ENCODE data around the gene ADGRF1. TPM values are rescaled to one million over a fixed set of nuclear protein-coding genes. Genes with fewer than 3 reads are reported as not detected.

ADGRF1 gene
- polyA plus RNA-seq, 12 donors, result 0.03 to 0.35 (median 0.19) TPM; not detected in 3

DNA sequence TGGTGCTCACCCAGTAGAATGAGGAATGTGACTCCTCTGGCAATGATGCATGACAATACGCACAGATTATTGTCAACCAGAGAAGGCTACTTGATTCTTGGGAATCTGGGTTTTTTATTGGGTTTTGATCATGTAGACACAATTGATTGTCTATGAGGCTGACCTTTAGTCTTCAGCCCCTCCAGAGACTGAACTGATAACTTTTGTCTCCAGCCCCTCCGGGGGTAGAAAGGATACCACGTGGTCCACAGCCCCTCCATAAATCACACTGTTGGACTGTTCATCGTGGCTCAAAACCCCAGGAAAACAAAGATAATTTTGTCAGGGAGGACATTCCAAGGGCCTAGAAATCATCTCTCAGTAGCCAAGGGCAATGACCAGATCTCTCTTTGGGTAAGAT, 62.9 kb downstream of the ADGRF1 start:
- DNase-seq, result no peak

GRCh38 chr6:46974786-46975185, 67.3 kb downstream of the ADGRF1 start:
- DNase-seq, result no peak

DNA sequence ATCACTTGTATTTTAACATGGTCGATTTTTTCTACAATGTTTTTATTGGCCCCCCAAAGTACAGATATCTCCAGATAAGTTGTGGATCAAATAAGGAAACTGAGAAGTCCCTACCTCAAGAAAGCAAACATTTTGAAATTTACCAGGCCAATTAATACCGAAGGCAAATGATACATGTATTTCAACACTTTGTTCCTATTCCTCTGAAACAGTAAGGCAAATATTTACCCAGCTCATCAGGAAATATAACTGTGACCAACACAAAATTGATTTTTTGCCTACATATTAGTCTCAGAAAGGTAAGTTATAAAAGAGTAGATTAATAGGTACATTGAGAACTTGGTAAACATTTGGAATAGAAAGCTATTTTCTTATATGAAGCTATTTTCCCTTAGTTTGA, 69.1 kb downstream of the ADGRF1 start:
- no peak for DNase-seq

- no peak for DNase-seq
Observed at GRCh38 chr6:46972531-46972930, 69.6 kb downstream of the ADGRF1 start.

GRCh38 chr6:46969206-46969605, 72.9 kb downstream of the ADGRF1 start:
- DNase-seq, result no peak

GRCh38 chr6:46967826-46968349, 74.2 kb downstream of the ADGRF1 start:
- DNase-seq, result no peak

- no peak for DNase-seq
Observed at GRCh38 chr6:46964716-46965519, 77.2 kb downstream of the ADGRF1 start.

GRCh38 chr6:46963626-46964025, 78.5 kb downstream of the ADGRF1 start:
- no peak for DNase-seq

GRCh38 chr6:46963039-46963438, 79.1 kb downstream of the ADGRF1 start:
- no peak for DNase-seq

DNA sequence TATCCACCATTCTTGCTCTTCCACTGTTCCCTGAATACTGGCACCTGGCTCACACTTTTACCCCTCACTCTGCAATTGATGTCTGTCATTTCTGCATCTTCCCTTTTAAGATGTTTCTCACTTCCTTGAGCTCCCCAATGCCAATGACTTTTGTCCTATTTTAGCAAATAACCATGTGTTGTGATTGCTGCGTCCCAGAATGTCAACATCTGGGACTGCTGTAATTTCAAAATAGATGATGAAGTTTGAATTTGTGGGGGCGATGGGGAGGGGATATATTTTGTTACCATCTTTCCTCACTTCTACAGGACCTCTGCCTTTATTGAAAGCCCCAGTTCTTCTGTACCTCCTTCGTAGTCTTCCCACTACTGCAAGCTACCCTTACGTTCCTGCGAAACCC, 80.4 kb downstream of the ADGRF1 start:
- DNase-seq, result no peak

- DNase-seq, result no peak
Observed at GRCh38 chr6:46961232-46961631, 80.9 kb downstream of the ADGRF1 start.

GRCh38 chr6:46959419-46959818, 82.7 kb downstream of the ADGRF1 start:
- DNase-seq, result no peak

GRCh38 chr6:46956409-46956808, 85.7 kb downstream of the ADGRF1 start:
- no peak for DNase-seq

- DNase-seq, result no peak
Observed at GRCh38 chr6:46954837-46955451, 87.2 kb downstream of the ADGRF1 start.

DNA sequence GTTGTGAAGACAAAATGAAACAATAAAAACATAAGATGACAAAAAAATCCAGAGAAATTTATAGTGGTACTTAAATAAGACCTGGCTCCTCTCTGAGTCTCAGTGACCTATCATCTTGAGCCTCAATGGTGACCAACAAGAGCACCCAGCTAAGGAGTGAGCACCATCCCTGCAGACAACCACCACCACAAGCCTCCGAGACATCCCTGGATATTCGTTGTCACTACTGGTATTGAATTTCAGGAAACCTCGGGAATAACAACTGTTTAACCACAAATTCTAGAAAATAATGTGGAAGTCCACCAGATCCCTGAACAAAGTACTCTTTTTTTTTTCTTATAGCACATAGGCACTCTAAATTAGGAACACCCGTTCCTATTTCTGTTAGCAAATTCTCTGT, 88.2 kb downstream of the ADGRF1 start:
- no peak for DNase-seq

- DNase-seq, result no peak
Observed at GRCh38 chr6:46949632-46950280, 92.4 kb downstream of the ADGRF1 start.

DNA sequence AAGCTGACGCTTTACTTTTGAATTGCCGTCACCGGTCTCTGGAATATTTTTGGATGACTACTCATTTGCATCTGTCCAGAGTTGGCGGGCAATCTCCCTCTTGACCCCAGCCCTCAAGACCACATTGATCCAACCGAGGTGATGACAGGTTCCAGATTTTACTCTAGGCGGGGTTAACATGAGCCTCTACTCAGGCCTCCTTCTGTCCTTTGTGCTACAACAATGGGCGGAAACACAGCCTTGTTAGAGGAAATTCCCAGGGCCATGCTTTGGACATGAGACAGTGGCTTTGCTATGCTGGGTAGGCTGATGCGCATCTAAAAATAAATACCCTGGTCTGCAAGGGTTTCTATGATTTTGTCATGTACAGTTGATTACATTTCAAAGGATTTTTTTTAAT, 93.4 kb downstream of the ADGRF1 start:
- DNase-seq, result no peak

Other genes with a start within 250 kb of the ADGRF1 start
- 10 to 100 TPM in 1 of 12 donors, under 1 TPM in 1, not detected in 10; 0.45 to 66.0 TPM for gene MEP1A, start 248.9 kb downstream of the ADGRF1 start, polyA plus RNA-seq (ENCODE audit: insufficient read length in 12 of 12)
- 10 to 100 TPM in 11 of 12 donors, not detected in 1; 16.0 to 32.7 (median 26.6) TPM for gene ADGRF5, start 120.4 kb downstream of the ADGRF1 start, polyA plus RNA-seq (ENCODE audit: insufficient read length in 12 of 12)

All from muscle of arm (tissue), 12 donors.